Neural progenitor cell (in vitro differentiated cells): Measurements from ENCODE around the gene PAQR9.

Experiments used
- EZH2phosphoT487 ChIP-seq: fragments of 200-600 bp; sonication (generic); IDR thresholded peaks from 2 replicates; pipeline ENCODE4 v1.6.1; 2017; ENCODE audit warnings: antibody characterized with exemption
- TF ChIP-seq, protein P1 (sequence below): fragments of 200-600 bp; sonication (generic); IDR thresholded peaks from 2 replicates; pipeline ENCODE4 v1.5.1; 2017; ENCODE audit warnings: antibody characterized with exemption, mild to moderate bottlenecking

DNA sequence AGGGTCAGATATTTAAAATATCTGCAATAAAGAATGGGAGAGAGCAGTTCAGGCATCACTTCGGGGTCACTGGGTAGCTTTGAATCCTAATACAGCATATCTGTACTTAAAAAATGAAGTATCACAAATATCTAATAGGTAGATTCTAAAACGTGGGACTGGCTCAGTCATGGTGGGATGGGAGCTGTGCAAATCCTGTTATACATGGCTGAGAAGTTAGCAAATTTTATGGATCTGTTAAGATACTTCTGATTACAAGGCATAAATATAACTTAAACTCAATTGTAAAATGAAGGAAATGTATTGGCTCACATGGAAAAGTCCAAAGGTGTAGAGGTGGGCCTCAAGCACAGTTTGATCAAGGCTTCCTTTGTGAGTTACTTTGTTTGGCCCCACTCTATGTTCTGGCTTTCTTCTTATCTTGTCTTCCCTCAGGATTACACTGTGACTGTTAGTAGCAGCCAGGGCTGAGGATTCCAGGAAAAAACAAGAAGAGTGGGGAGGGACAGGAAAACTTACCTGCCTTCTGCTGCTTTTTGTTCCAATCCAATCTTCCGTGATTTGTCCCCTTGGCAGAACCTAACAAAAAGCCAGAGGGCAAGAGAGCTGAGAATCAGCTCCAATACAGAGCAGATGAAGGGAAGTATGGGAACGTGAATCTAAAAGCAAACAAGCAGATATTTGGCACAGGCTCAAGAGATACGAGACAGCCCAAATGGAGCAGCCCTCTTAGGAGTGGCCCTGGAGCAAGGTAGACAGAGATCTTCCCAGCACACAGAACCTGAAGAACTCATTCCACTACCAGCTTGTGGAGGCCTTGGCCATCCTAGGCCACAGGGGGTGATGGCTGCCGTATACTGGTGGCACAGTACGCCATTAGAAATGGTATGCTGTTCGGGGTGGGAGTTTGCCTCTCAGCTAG lies 10.9 kb downstream of the PAQR9 start:
- TF ChIP-seq, protein P1, sequence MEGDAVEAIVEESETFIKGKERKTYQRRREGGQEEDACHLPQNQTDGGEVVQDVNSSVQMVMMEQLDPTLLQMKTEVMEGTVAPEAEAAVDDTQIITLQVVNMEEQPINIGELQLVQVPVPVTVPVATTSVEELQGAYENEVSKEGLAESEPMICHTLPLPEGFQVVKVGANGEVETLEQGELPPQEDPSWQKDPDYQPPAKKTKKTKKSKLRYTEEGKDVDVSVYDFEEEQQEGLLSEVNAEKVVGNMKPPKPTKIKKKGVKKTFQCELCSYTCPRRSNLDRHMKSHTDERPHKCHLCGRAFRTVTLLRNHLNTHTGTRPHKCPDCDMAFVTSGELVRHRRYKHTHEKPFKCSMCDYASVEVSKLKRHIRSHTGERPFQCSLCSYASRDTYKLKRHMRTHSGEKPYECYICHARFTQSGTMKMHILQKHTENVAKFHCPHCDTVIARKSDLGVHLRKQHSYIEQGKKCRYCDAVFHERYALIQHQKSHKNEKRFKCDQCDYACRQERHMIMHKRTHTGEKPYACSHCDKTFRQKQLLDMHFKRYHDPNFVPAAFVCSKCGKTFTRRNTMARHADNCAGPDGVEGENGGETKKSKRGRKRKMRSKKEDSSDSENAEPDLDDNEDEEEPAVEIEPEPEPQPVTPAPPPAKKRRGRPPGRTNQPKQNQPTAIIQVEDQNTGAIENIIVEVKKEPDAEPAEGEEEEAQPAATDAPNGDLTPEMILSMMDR: no peak
- TF ChIP-seq EZH2phosphoT487: no peak
